ENCODE measurements around the gene DGCR2.

DNA sequence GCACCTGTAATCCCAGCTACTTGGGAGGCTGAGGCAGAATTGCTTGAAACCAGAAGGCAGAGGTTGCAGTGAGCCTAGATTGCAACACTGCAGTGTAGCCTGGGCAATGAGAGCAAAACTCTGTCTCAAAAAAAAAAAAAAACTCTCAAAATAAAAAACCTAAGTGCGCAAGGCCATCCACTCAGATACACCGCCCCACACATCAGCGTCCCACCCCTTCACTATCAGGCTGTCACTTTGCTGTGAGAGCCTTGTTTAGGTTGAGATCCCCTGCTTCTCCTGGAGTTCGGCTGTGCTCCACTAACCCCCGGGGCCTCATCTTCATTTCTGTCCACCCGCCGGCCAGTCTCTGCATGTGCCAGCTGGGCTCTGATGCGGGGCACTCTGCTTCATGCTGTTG, 44.2 kb upstream of the DGCR2 start:
- TF ChIP-seq, protein P1, sequence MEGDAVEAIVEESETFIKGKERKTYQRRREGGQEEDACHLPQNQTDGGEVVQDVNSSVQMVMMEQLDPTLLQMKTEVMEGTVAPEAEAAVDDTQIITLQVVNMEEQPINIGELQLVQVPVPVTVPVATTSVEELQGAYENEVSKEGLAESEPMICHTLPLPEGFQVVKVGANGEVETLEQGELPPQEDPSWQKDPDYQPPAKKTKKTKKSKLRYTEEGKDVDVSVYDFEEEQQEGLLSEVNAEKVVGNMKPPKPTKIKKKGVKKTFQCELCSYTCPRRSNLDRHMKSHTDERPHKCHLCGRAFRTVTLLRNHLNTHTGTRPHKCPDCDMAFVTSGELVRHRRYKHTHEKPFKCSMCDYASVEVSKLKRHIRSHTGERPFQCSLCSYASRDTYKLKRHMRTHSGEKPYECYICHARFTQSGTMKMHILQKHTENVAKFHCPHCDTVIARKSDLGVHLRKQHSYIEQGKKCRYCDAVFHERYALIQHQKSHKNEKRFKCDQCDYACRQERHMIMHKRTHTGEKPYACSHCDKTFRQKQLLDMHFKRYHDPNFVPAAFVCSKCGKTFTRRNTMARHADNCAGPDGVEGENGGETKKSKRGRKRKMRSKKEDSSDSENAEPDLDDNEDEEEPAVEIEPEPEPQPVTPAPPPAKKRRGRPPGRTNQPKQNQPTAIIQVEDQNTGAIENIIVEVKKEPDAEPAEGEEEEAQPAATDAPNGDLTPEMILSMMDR (IDR thresholded peaks at IDR 0.05) = no peak
- TF ChIP-seq POLR2A (IDR thresholded peaks at IDR 0.05) = no peak

All from body of pancreas (tissue), 4 donors.